Adrenal gland (tissue), 5 donors: Measurements from ENCODE around the gene TEX22.

Experiments
- CTCF ChIP-seq, 6 experiments: fragments of 450-650 bp in 4 of 6; fragments of 200-600 bp in 2 of 6; sonication (generic) in 1 of 6; IDR thresholded peaks; 1 replicate in 5 of 6; 2 replicates in 1 of 6; pipeline versions ENCODE4 v1.5.1 to v1.8.0; 2016 to 2021; ENCODE audit warnings: antibody characterized with exemption in 6 of 6, mild to moderate bottlenecking in 2 of 6, moderate library complexity in 1 of 6
- POLR2A ChIP-seq, 2 donors: fragments of 450-650 bp; IDR thresholded peaks; one replicate each; pipeline ENCODE4 v1.6.1; 2017; ENCODE audit warnings: antibody characterized with exemption in 2 of 2, mild to moderate bottlenecking in 2 of 2, moderate library complexity in 1 of 2
- donor health status: DM: no; HTN: no; CAD: no.

DNA sequence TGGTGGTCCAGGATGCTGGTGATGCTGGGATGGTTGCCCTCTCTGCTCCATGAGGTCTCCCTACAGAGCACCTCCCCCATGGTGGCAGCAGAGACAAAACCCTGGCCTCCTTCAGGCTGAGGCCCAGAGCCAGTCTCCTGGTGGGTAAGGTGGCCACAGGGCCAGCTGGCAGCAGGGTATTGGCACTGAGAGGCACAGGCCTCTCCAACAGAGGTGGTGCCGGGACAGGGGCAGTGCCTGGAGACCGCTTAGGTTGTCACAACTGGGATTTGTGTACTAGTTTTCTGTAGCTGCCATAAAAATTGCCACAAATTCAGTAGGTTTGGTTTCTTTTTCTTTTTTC is 15.2 kb downstream of the TEX22 start:
- TF ChIP-seq CTCF (IDR thresholded peaks at IDR 0.05): no peak
- no peak for TF ChIP-seq POLR2A (IDR thresholded peaks at IDR 0.05)
